NCI-H146 treated with DMSO at 0.1 percent for 48 hours (cell line): ENCODE measurements around the gene PGA5.

Experiments
- DNase-seq: peaks from one replicate; lab custom pipeline; 2025; ENCODE audit not compliant: unreplicated experiment; lab: John Stamatoyannopoulos, UW

Gene PGA5

GRCh38 chr11:61293867-61294716, 53.1 kb downstream of the PGA5 start:
- DNase-seq, result peak; percentile 58

GRCh38 chr11:61294717-61295595, 54.0 kb downstream of the PGA5 start, which contains the start of gene VWCE:
Gene VWCE, minus strand, starts transcription at chr11:61295316. Its CDS starts 279 bp downstream, at chr11:61295037.
- DNase-seq, result peak; percentile 58

GRCh38 chr11:61295596-61295926, 54.6 kb downstream of the PGA5 start:
- no peak for DNase-seq

- DNase-seq, result no peak
These were observed 56.4 kb downstream of the PGA5 start for GRCh38 chr11:61297341-61297740.

GRCh38 chr11:61297746-61298145, 56.8 kb downstream of the PGA5 start:
- no peak for DNase-seq

- DNase-seq, result no peak
These were observed 57.8 kb downstream of the PGA5 start for GRCh38 chr11:61298663-61299244.
